Ecto neural progenitor cell (in vitro differentiated cells): ENCODE measurements around the gene HDAC11.
"Not testable (repeated sequence)": the region's sequence is repeated elsewhere in the genome, so short reads cannot be mapped to it uniquely, and the experiment has no call there.

Source experiments
- DNase-seq: peaks from one replicate; pipeline ENCODE4 v3.0.0-alpha.2; 2018; ENCODE audit warnings: low spot score

HDAC11 gene

GRCh38 chr3:13493867-13494441 is 13.8 kb downstream of the HDAC11 start:
- no peak for DNase-seq

GRCh38 chr3:13494463-13495350 is 14.6 kb downstream of the HDAC11 start:
- DNase-seq, result no peak

- no peak for DNase-seq
Observed at GRCh38 chr3:13495351-13495813, 15.3 kb downstream of the HDAC11 start.

GRCh38 chr3:13495921-13496723 is 16.0 kb downstream of the HDAC11 start:
- peak; percentile 84 for DNase-seq

GRCh38 chr3:13496879-13497278 is 16.8 kb downstream of the HDAC11 start:
- no peak for DNase-seq

- DNase-seq, result no peak
Observed at GRCh38 chr3:13497386-13497785, 17.3 kb downstream of the HDAC11 start.

- DNase-seq, result no peak
Observed at GRCh38 chr3:13498354-13499060, 18.4 kb downstream of the HDAC11 start.

- not testable (repeated sequence) for DNase-seq
Observed at GRCh38 chr3:13499246-13499645, 19.1 kb downstream of the HDAC11 start.

- DNase-seq, result peak; percentile 78
Observed at GRCh38 chr3:13500133-13500885, 20.2 kb downstream of the HDAC11 start.

- no peak for DNase-seq
Observed at GRCh38 chr3:13501056-13501455, 20.9 kb downstream of the HDAC11 start.

GRCh38 chr3:13501521-13501920 is 21.4 kb downstream of the HDAC11 start:
- no peak for DNase-seq

GRCh38 chr3:13501958-13502790 is 22.1 kb downstream of the HDAC11 start:
- no peak for DNase-seq

- no peak for DNase-seq
Observed at GRCh38 chr3:13502791-13503060, 22.6 kb downstream of the HDAC11 start.

- DNase-seq, result no peak
Observed at GRCh38 chr3:13504161-13504831, 24.2 kb downstream of the HDAC11 start.

GRCh38 chr3:13505147-13506130 is 25.3 kb downstream of the HDAC11 start:
- DNase-seq, result no peak

GRCh38 chr3:13506239-13506638 is 26.1 kb downstream of the HDAC11 start:
- DNase-seq, result no peak

- DNase-seq, result no peak
Observed at GRCh38 chr3:13506680-13507079, 26.6 kb downstream of the HDAC11 start.

GRCh38 chr3:13507247-13507569 is 27.1 kb downstream of the HDAC11 start:
- no peak for DNase-seq
